Activated CD8-positive, alpha-beta T cell treated with anti-CD3 and anti-CD28 coated beads for 36 hours (primary cell): Measurements from ENCODE around the gene VPS35L. TPM values are rescaled to one million over a fixed set of nuclear protein-coding genes. Genes with fewer than 3 reads are reported as not detected.

ENCODE experiments used
- ATAC-seq: fragments of 200-7000 bp; cut with Tn5 transposase; one replicate; pipeline ENCODE4 v1.10.0; 2021; ENCODE audit warnings: mild to moderate bottlenecking, moderate library complexity
- CTCF ChIA-PET: fragments of 350-600 bp; sonication (Branson Sonifier 250); formaldehyde crosslinking; loops from one replicate; lab custom pipeline; 2021; ENCODE audit warnings: antibody characterized with exemption; lab: Charles Lee
- POLR2A ChIA-PET: fragments of 350-600 bp; sonication (Branson Sonifier 250); formaldehyde crosslinking; loops from one replicate; lab custom pipeline; 2021; ENCODE audit warnings: antibody characterized with exemption; lab: Charles Lee
- DNase-seq: peaks from one replicate; pipeline ENCODE4 v3.0.0-alpha.2; 2020
- H3K27ac Mint-ChIP-seq: one replicate; pipeline ENCODE4 v1.8.0; 2021; ENCODE audit warnings: mild to moderate bottlenecking, mixed read lengths
- H3K27me3 Mint-ChIP-seq: one replicate; pipeline ENCODE4 v1.8.0; 2021; ENCODE audit warnings: mixed read lengths
- H3K36me3 Mint-ChIP-seq: one replicate; pipeline ENCODE4 v1.8.0; 2021; ENCODE audit warnings: low read depth, mixed read lengths
- H3K4me1 Mint-ChIP-seq: one replicate; pipeline ENCODE4 v1.8.0; 2021; ENCODE audit warnings: low read depth, mixed read lengths
- H3K4me3 Mint-ChIP-seq: one replicate; pipeline ENCODE4 v1.8.0; 2021; ENCODE audit warnings: mild to moderate bottlenecking, moderate library complexity, mixed read lengths
- H3K9me3 Mint-ChIP-seq: one replicate; pipeline ENCODE4 v1.8.0; 2021; ENCODE audit warnings: mixed read lengths
- intact Hi-C: fragments of 100-400 bp; cut with micrococcal nuclease; formaldehyde crosslinking; loops from one replicate; pipeline ENCODE4 v1.10.0; 2022
- total RNA-seq, 2 experiments: library from RNA; stranded (reverse); gene quantifications; one replicate each; pipeline ENCODE4 v1.2.3, GENCODE V29; 2021
- TF ChIP-seq, protein P1 (sequence below): fragments of 200-600 bp; IDR thresholded peaks from one replicate; pipeline ENCODE4 v1.8.0; 2022; ENCODE audit warnings: antibody characterized with exemption, mild to moderate bottlenecking

The VPS35L gene
- total RNA-seq, 2 experiments from 2014 or later = 32.1 to 34.8 TPM

DNA sequence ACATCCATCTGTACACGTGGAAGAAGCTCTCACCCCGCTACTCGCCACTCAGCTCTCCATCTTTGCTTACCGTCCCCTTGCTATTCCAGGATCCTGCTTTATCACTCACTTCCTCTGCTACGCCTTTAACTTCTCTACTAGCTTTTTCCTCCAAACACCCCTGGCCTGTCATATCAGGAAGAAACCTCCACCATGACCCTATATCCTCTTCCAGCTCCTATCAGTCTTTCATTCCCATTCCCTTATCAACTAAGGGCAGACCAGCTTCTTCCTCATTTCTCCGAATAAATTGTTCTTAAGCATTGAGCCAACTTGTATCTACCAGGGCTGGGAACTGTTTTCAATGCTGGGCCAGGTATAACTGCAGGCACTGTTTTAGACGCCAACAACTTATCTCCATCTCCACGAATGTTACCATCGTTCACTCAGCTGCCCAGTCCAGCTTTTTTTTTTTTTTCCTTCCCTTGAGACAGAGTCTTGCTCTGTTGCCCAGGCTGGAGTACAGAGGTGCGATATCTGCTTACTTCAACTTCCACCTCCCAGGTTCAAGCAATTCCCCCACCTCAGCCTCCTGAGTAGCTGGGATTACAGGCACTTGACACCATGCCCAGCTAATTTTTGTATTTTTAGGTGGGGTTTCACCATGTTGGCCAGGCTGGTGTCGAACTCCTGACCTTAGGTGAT is 166.9 kb downstream of the VPS35L start:
- POLR2A ChIA-PET = interaction anchor here (0.6 to 1.2 kb wide), 2 partner anchors 9 to 399 kb away, joined by 3 read pairs; no protein-coding TSS in a partner anchor
- H3K4me1 Mint-ChIP-seq = no peaks in the 10 kb centered on the region
- DNase-seq (no peak), ATAC-seq (no peak)
- no peaks in the 10 kb centered on the region for H3K36me3 Mint-ChIP-seq
- CTCF ChIA-PET = no interaction called here
- no peaks in the 10 kb centered on the region for H3K27me3 Mint-ChIP-seq
- H3K27ac Mint-ChIP-seq = no peak overlapping the region
- intact Hi-C loops = no loop called here
- no peaks in the 10 kb centered on the region for H3K9me3 Mint-ChIP-seq
- H3K4me3 Mint-ChIP-seq = no peak overlapping the region
- TF ChIP-seq, protein P1, sequence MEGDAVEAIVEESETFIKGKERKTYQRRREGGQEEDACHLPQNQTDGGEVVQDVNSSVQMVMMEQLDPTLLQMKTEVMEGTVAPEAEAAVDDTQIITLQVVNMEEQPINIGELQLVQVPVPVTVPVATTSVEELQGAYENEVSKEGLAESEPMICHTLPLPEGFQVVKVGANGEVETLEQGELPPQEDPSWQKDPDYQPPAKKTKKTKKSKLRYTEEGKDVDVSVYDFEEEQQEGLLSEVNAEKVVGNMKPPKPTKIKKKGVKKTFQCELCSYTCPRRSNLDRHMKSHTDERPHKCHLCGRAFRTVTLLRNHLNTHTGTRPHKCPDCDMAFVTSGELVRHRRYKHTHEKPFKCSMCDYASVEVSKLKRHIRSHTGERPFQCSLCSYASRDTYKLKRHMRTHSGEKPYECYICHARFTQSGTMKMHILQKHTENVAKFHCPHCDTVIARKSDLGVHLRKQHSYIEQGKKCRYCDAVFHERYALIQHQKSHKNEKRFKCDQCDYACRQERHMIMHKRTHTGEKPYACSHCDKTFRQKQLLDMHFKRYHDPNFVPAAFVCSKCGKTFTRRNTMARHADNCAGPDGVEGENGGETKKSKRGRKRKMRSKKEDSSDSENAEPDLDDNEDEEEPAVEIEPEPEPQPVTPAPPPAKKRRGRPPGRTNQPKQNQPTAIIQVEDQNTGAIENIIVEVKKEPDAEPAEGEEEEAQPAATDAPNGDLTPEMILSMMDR = no peak

DNA sequence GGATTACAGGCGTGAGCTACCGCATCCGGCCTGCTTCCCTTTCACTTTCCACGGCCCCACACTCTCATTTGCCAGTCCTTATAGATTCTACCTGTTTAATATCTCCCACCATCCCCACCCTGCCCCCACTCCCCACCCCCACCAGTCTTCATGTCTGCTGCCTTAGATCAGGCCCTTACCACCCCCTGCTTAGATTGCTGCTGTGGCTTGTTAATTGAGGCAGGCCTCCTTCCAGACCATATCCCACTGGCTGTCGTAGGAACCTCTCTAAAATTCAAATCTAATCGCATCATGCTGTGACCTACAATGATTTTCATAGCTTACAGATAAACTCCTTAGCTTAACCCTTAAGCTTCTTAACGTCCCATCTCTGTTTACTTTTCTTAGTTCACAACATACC is 167.5 kb downstream of the VPS35L start:
- ATAC-seq (no peak), DNase-seq (no peak)
- no peaks in the 10 kb centered on the region for H3K27me3 Mint-ChIP-seq
- H3K36me3 Mint-ChIP-seq = no peaks in the 10 kb centered on the region
- H3K27ac Mint-ChIP-seq = no peak overlapping the region
- intact Hi-C loops = no loop called here
- H3K4me1 Mint-ChIP-seq = no peaks in the 10 kb centered on the region
- TF ChIP-seq, protein P1 = no peak
- H3K9me3 Mint-ChIP-seq = no peaks in the 10 kb centered on the region
- ChIA-PET CTCF (no interaction called here), POLR2A (interaction anchor here (0.6 to 1.2 kb wide), 2 partner anchors 10 to 400 kb away, joined by 3 read pairs; no protein-coding TSS in a partner anchor)
- H3K4me3 Mint-ChIP-seq = no peak overlapping the region

DNA sequence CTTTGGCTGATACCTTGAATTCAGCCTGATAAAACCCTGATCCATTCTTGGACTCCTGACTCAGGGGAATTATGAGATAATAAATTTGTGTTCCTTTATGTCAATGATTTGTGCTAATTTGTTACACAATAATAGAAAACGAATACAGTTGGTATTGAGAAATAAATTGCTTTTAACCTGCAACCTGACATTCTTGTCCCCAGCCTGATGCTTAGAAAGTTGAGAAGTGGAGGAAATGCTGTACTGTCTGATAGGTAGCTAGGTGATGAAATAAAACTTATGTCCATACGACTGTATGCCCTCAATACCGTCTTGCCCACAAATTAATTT is 173.1 kb downstream of the VPS35L start:
- Mint-ChIP-seq H3K27ac (no peak overlapping the region), H3K27me3 (no peaks in the 10 kb centered on the region), H3K9me3 (no peaks in the 10 kb centered on the region), H3K4me1 (no peaks in the 10 kb centered on the region), H3K4me3 (no peak overlapping the region), H3K36me3 (no peaks in the 10 kb centered on the region)
- TF ChIP-seq, protein P1 = no peak
- ChIA-PET POLR2A (no interaction called here), CTCF (no interaction called here)
- DNase-seq (no peak), ATAC-seq (no peak)
- intact Hi-C loops = no loop called here

GRCh38 chr16:19733551-19733950 is 178.0 kb downstream of the VPS35L start:
- Mint-ChIP-seq H3K4me3 (no peak overlapping the region), H3K4me1 (no peaks in the 10 kb centered on the region), H3K36me3 (no peaks in the 10 kb centered on the region), H3K9me3 (no peaks in the 10 kb centered on the region), H3K27ac (no peak overlapping the region), H3K27me3 (no peaks in the 10 kb centered on the region)
- intact Hi-C loops = no loop called here
- ChIA-PET CTCF (no interaction called here), POLR2A (no interaction called here)
- TF ChIP-seq, protein P1 = no peak
- DNase-seq = no peak
- no peak for ATAC-seq

- DNase-seq (no peak), ATAC-seq (no peak)
- no peak overlapping the region for H3K27ac Mint-ChIP-seq
- no peak overlapping the region for H3K4me3 Mint-ChIP-seq
- no peaks in the 10 kb centered on the region for H3K36me3 Mint-ChIP-seq
- intact Hi-C loops = no loop called here
- ChIA-PET POLR2A (interaction anchor here (0.6 kb wide), 1 partner anchor 46 kb away, joined by 5 read pairs; no protein-coding TSS in a partner anchor), CTCF (interaction anchor here (1.1 kb wide), 1 partner anchor 151 kb away, joined by 3 read pairs; no protein-coding TSS in a partner anchor)
- TF ChIP-seq, protein P1 = no peak
- H3K27me3 Mint-ChIP-seq = no peaks in the 10 kb centered on the region
- H3K4me1 Mint-ChIP-seq = no peaks in the 10 kb centered on the region
- H3K9me3 Mint-ChIP-seq = no peaks in the 10 kb centered on the region
These were observed 179.8 kb downstream of the VPS35L start for GRCh38 chr16:19735074-19735867.
